ENCODE results near the gene TRIM43B.
"Not testable (repeated sequence)": the region's sequence is repeated elsewhere in the genome, so short reads cannot be mapped to it uniquely, and the experiment has no call there.

Gene TRIM43B

DNA sequence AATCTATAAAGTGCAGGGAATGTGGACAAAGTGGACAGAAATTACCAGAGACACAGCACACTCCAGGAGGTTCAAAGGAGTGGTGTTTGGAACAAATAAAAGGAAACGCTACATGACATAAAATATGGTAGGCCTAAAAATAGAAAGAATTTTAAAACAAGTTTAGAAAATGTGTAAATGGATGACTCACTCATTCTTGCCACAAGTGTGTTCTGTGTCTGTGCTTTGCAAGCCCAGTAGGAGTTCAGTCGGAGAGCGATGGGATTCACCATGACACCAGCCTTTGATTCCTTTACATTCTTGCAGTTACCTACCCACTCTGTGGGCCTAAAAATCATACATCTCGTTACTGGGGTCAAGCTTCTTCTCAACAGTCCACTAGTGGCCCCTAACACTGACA is 51.2 kb downstream of the TRIM43B start:
- not testable (repeated sequence) for DNase-seq

DNA sequence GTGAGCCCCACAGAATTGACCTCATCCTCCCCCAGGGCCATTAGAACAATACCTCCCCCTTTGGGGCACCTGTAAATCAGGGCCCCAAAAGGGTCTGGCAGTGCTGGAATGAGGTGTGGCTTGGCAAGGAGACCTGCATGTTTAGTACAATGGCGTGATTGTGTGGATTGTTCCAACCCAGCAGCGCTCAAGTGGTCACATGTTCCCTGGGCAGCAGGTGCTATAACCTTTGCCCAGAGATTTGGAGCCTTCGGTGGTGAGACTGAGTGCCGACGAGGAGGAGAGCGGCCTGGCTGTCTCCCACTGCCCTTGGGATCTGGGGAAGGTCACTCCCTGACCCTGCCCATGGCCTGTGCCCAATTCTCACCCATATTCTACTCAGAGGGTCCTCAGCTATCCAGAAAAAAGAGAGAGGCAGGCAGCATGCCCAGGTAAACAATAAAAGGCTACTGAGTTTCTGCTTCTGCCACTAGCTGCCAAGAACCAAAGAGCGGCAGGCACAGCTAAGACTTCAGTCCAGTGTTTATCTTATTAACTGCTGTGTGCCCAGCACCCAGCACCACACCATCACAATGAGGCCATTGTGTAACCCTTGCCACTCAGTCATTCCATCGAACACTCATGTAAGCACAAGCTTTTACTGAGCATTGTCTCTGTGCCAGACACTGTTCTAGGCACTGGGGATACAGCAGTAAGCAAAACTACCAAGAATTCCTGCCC is 54.6 kb downstream of the TRIM43B start:
- not testable (repeated sequence) for DNase-seq

DNA sequence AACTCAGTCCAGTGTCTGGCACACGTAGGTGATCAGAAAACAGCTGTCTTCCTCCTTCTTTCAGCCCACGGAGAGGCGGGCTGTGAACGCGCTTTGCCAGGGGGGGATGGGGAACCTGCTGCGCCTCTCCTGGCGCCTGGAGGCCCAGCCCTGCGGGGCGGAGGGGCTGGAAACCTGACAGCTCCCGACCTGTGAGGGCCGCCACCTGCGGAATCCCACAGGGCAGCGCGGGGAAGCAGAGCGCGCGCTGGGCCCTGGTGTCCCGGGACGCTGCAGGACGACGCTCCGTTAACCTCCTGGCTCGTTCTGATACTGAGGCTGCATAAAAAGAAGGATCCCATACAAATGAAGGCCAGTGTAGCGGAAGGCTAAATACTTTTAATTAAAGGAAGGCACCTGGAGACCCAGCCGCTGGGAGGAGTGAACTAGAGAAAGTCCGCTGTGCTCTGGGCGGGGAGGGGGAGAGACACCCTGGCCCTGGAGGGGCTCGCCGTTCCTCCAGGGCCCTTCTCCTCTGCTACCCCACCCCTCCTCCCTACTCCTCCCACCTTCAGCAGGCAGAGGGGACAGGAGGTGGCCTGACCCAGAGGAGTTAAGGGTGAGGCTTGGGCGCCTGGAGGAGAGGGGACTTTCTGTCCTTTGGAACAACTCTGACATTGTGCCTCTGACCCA is 57.2 kb downstream of the TRIM43B start:
- DNase-seq = not testable (repeated sequence)

Data from NCI-H526 treated with DMSO at 0.1 percent for 48 hours (cell line).